WTC11 (cell line): ENCODE results near the gene LTK. TPM values are rescaled to one million over a fixed set of nuclear protein-coding genes. Genes with fewer than 3 reads are reported as not detected.

Source experiments
- ATAC-seq: fragments of 200-7000 bp; cut with Tn5 transposase; 2 replicates; pipeline ENCODE4 v1.10.0; 2021; ENCODE audit warnings: mild to moderate bottlenecking, moderate library complexity
- CTCF ChIA-PET: fragments of 300-600 bp; sonication (Branson Sonifier 250); formaldehyde crosslinking; loops from one replicate; lab custom pipeline; 2021; ENCODE audit warnings: antibody characterized with exemption; lab: Charles Lee
- POLR2A ChIA-PET: fragments of 350-600 bp; sonication (Branson Sonifier 250); formaldehyde crosslinking; loops from one replicate; lab custom pipeline; 2021; ENCODE audit warnings: antibody characterized with exemption; lab: Charles Lee
- DNase-seq: peaks from one replicate; pipeline ENCODE4 v3.0.0; 2021; ENCODE audit warnings: low spot score
- H3K27ac Mint-ChIP-seq: 2 replicates; pipeline ENCODE4 v1.8.0; 2021; ENCODE audit warnings: mixed read lengths
- H3K27me3 Mint-ChIP-seq: 2 replicates; pipeline ENCODE4 v1.8.0; 2021; ENCODE audit warnings: low read depth, mild to moderate bottlenecking, moderate library complexity, mixed read lengths
- H3K36me3 Mint-ChIP-seq: 2 replicates; pipeline ENCODE4 v1.8.0; 2021; ENCODE audit warnings: mixed read lengths
- H3K4me1 Mint-ChIP-seq: 2 replicates; pipeline ENCODE4 v1.8.0; 2022; ENCODE audit warnings: mixed read lengths
- H3K4me3 Mint-ChIP-seq: 2 replicates; pipeline ENCODE4 v1.8.0; 2021; ENCODE audit warnings: mild to moderate bottlenecking, moderate library complexity, mixed read lengths
- H3K9me3 Mint-ChIP-seq: 2 replicates; pipeline ENCODE4 v1.8.0; 2021; ENCODE audit warnings: mixed read lengths
- CBFB ChIP-seq: sonication (generic); formaldehyde crosslinking; IDR thresholded peaks from 2 replicates; pipeline ENCODE4 v1.8.1; 2022; ENCODE audit warnings: mild to moderate bottlenecking, low read depth, missing genetic modification reagents
- CREB1 ChIP-seq: sonication (generic); formaldehyde crosslinking; IDR thresholded peaks from 2 replicates; pipeline ENCODE4 v1.8.0; 2023; ENCODE audit warnings: mild to moderate bottlenecking, missing genetic modification reagents
- CTCF ChIP-seq: fragments of 200-600 bp; IDR thresholded peaks from 2 replicates; pipeline ENCODE4 v1.8.0; 2022; ENCODE audit warnings: antibody characterized with exemption
- ELF4 ChIP-seq: sonication (generic); formaldehyde crosslinking; IDR thresholded peaks from 2 replicates; pipeline ENCODE4 v1.8.1; 2022; ENCODE audit warnings: low read depth, mild to moderate bottlenecking, moderate library complexity, missing genetic modification reagents
- EMX1 ChIP-seq: fragments of 250-450 bp; sonication (Bioruptor Pico); IDR thresholded peaks from 2 replicates; pipeline ENCODE4 v1.8.0; 2021; ENCODE audit warnings: mild to moderate bottlenecking
- ESRRA ChIP-seq: sonication (generic); formaldehyde crosslinking; IDR thresholded peaks from 2 replicates; pipeline ENCODE4 v1.8.1; 2022; ENCODE audit warnings: mild to moderate bottlenecking, missing genetic modification reagents, borderline replicate concordance
- FOXJ3 ChIP-seq: sonication (generic); formaldehyde crosslinking; IDR thresholded peaks from 2 replicates; pipeline ENCODE4 v1.9.0; 2021; ENCODE audit warnings: missing genetic modification reagents, mild to moderate bottlenecking, borderline replicate concordance
- GRHL2 ChIP-seq: fragments of 250-450 bp; sonication (Bioruptor Pico); IDR thresholded peaks from 2 replicates; pipeline ENCODE4 v1.8.0; 2022; ENCODE audit warnings: mild to moderate bottlenecking, moderate library complexity; ENCODE audit not compliant: insufficient replicate concordance, severe bottlenecking
- NFYB ChIP-seq: sonication (generic); formaldehyde crosslinking; conservative IDR thresholded peaks from 2 replicates; pipeline ENCODE4 v1.8.0; 2022; ENCODE audit warnings: low read depth, missing genetic modification reagents
- NR3C1 ChIP-seq: sonication (generic); formaldehyde crosslinking; conservative IDR thresholded peaks from 2 replicates; pipeline ENCODE4 v1.8.1; 2023; ENCODE audit warnings: low read depth, mild to moderate bottlenecking, missing genetic modification reagents
- PREB ChIP-seq: sonication (generic); formaldehyde crosslinking; IDR thresholded peaks from 2 replicates; pipeline ENCODE4 v1.8.1; 2022; ENCODE audit warnings: mild to moderate bottlenecking, missing genetic modification reagents, moderate library complexity, borderline replicate concordance
- SMAD4 ChIP-seq: sonication (generic); formaldehyde crosslinking; IDR thresholded peaks from 2 replicates; pipeline ENCODE4 v1.8.0; 2022; ENCODE audit warnings: mild to moderate bottlenecking, missing genetic modification reagents
- ZNF138 ChIP-seq: sonication (generic); formaldehyde crosslinking; conservative IDR thresholded peaks from 2 replicates; pipeline ENCODE4 v1.8.1; 2022; ENCODE audit warnings: mild to moderate bottlenecking, moderate library complexity, missing genetic modification reagents
- ZNF263 ChIP-seq: sonication (generic); formaldehyde crosslinking; IDR thresholded peaks from 2 replicates; pipeline ENCODE4 v1.8.1; 2022; ENCODE audit warnings: low read depth, mild to moderate bottlenecking, moderate library complexity, missing genetic modification reagents
- ZNF317 ChIP-seq: sonication (generic); formaldehyde crosslinking; IDR thresholded peaks from 2 replicates; pipeline ENCODE4 v1.8.1; 2023; ENCODE audit warnings: low read depth, mild to moderate bottlenecking, moderate library complexity, missing genetic modification reagents, borderline replicate concordance
- ZNF423 ChIP-seq: fragments of 250-450 bp; sonication (Bioruptor Pico); IDR thresholded peaks from 2 replicates; pipeline ENCODE4 v2.1.2; 2022; ENCODE audit warnings: mild to moderate bottlenecking, moderate library complexity
- ZNF671 ChIP-seq: fragments of 250-450 bp; sonication (Bioruptor Pico); IDR thresholded peaks from 2 replicates; pipeline ENCODE4 v1.8.0; 2021; ENCODE audit warnings: mild to moderate bottlenecking
- total RNA-seq: library from RNA; stranded (reverse); gene quantifications from 3 replicates; pipeline ENCODE4 v1.2.3, GENCODE V29; 2021

The LTK gene
- total RNA-seq, 1 experiment from 2014 or later = 0.66 TPM

DNA sequence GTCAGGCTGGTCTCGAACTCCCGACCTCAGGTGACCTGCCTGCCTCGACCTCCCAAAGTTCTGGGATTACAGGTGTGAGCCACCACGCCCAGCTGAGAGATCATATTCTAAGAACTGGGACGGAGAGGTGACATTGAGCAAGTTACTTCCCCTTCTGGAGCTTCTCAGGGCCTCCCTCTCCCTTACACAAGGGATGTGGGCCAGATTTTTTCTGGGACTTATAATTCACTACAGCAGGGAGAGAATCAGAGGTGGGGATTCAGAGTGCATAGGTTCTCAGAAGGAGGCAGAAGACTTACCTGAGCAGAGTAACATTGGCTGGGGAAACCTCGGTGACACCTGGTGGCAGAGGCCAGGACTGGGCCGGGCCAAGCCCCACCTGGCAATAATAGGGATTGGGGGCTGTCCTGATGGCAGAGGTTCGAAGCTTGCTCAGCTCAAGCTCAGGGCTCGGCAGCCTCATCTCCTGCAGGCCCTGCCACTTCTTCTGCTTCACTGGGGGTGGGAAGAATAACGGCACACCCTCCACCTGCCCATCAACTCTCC lies 6.8 kb downstream of the LTK start:
- no peak overlapping the region for H3K4me3 Mint-ChIP-seq
- ATAC-seq = peak; percentile 53
- CTCF ChIA-PET = interaction anchor here (0.6 to 4.5 kb wide), 10 partner anchors 13 to 576 kb away, joined by 3 to 38 read pairs (median 4); partner anchors contain the start of gene ITPKA

DNA sequence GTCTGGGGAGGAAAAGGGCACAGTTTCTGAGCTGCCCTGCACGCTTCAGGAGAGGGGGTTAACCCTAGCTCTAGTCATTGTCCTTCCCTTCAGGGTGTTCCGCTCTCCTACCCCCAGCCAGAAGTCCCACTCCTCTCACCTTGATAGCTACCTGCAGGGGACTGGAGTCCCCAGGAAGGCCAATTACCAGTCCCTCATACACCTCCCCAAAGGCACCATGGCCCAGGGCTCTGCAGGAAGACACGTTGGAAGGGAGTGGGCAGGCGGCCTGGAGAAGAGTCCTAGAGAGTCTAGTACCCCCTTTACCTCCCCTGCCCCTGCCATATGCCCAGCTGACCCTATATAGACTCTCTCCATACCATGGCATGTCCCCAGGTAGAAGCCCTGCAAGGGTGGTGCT lies 7.9 kb downstream of the LTK start:
- DNase-seq = no peak
- no peak for TF ChIP-seq GRHL2 (CRISPR knock-in tag)
- TF ChIP-seq, all 79 proteins: peak for 0
- ChIA-PET POLR2A (no interaction called here), CTCF (interaction anchor here (1.3 to 4.5 kb wide), 2 partner anchors 11 to 98 kb away, joined by 3 to 38 read pairs; partner anchors contain the start of gene ITPKA)
- H3K27ac Mint-ChIP-seq = no peak overlapping the region
- H3K27me3 Mint-ChIP-seq = peaks cover 98% of the 10 kb centered on the region
- H3K36me3 Mint-ChIP-seq = no peaks in the 10 kb centered on the region
- ATAC-seq = no peak
- H3K9me3 Mint-ChIP-seq = no peaks in the 10 kb centered on the region
- H3K4me1 Mint-ChIP-seq = peaks cover 15% of the 10 kb centered on the region
- H3K4me3 Mint-ChIP-seq = no peak overlapping the region

More for the DNA sequence above, 6.8 kb downstream of the LTK start:
- no peak for TF ChIP-seq CBFB (CRISPR knock-in tag)
- 0 out of 2 replicates have a peak, but pooled peaks have one; percentile 12 for TF ChIP-seq CTCF
- no peaks in the 10 kb centered on the region for H3K36me3 Mint-ChIP-seq
- H3K27me3 Mint-ChIP-seq = peaks cover 98% of the 10 kb centered on the region
- H3K9me3 Mint-ChIP-seq = no peaks in the 10 kb centered on the region
- DNase-seq = peak; percentile 58
- POLR2A ChIA-PET = no interaction called here
- H3K4me1 Mint-ChIP-seq = peaks cover 12% of the 10 kb centered on the region
- H3K27ac Mint-ChIP-seq = no peak overlapping the region

DNA sequence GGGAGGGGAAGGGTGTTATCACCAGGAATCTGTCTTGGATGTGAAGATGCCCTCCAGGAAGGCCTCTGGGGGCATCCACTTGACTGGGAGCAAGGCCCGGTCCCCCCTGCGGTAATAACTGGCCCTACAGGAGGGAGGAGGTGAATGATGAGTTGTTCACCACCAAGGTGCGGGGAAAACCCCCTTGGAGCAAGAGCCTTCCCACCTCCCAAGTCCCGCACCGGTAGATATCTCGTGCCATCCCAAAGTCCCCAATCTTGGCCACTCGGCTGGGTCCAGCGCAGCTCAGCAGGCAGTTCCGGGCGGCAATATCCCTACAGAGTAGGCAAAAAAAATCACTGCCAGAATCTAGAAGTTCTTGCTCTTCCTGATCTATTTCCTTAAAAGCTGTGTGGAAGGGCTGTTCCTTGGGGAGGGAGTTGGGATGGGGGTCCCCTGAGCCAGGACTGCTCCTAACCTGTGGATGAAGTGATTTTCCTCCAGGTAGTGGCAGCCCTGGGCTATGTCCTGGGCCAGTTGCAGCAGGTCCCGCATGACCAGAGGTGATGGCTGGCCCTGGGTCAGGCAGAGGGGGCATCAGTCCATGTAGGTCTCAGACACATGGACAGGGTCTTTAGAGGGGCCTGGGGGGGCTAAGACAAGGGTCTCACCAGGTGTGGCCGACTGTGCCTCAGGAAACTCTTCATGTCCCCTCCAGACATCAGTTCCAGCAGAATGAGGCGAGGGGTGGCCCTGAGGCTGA lies 8.7 kb downstream of the LTK start:
- DNase-seq (no peak), ATAC-seq (no peak)
- H3K27me3 Mint-ChIP-seq = peaks cover 98% of the 10 kb centered on the region
- no peaks in the 10 kb centered on the region for H3K36me3 Mint-ChIP-seq
- H3K4me1 Mint-ChIP-seq = peaks cover 13% of the 10 kb centered on the region
- no peak overlapping the region for H3K27ac Mint-ChIP-seq
- no peaks in the 10 kb centered on the region for H3K9me3 Mint-ChIP-seq
- POLR2A ChIA-PET = no interaction called here
- CTCF ChIA-PET = interaction anchor here (0.5 to 4.5 kb wide), 3 partner anchors 11 to 1262 kb away, joined by 3 to 38 read pairs (median 3); partner anchors contain the start of gene ITPKA
- TF ChIP-seq ZNF317 (CRISPR knock-in tag) = no peak
- TF ChIP-seq ZNF671 (CRISPR knock-in tag) = no peak
- TF ChIP-seq ZNF138 (CRISPR knock-in tag) = no peak
- TF ChIP-seq ZNF263 (CRISPR knock-in tag) = no peak
- TF ChIP-seq PREB (CRISPR knock-in tag) = no peak
- no peak for TF ChIP-seq SMAD4 (CRISPR knock-in tag)
- TF ChIP-seq CREB1 (CRISPR knock-in tag) = no peak
- TF ChIP-seq ELF4 (CRISPR knock-in tag) = no peak
- TF ChIP-seq EMX1 = no peak
- no peak for TF ChIP-seq ESRRA (CRISPR knock-in tag)
- TF ChIP-seq NFYB = no peak
- TF ChIP-seq GRHL2 (CRISPR knock-in tag) = no peak
- TF ChIP-seq FOXJ3 (CRISPR knock-in tag) = no peak
- TF ChIP-seq NR3C1 (CRISPR knock-in tag) = no peak
- TF ChIP-seq ZNF423 (CRISPR knock-in tag) = no peak
- no peak overlapping the region for H3K4me3 Mint-ChIP-seq
